Tibial nerve (tissue), 4 donors: ENCODE data around the gene RNASE8.

ENCODE experiments used
- CTCF ChIP-seq, 5 experiments: fragments of 200-600 bp in 3 of 5; fragments of 450-650 bp in 2 of 5; sonication (generic) in 3 of 5; IDR thresholded peaks; one replicate each; pipeline ENCODE4 v1.5.1; 2016 to 2019; ENCODE audit warnings: antibody characterized with exemption in 5 of 5, mild to moderate bottlenecking in 3 of 5, moderate library complexity in 2 of 5
- EP300 ChIP-seq, 2 donors: sonication (generic); formaldehyde crosslinking; IDR thresholded peaks; one replicate each; pipeline ENCODE4 v1.6.1; 2017; ENCODE audit warnings: antibody characterized with exemption in 2 of 2, mild to moderate bottlenecking in 1 of 2

- no peak for TF ChIP-seq EP300 (IDR thresholded peaks at IDR 0.05)
- no peak for TF ChIP-seq CTCF (IDR thresholded peaks at IDR 0.05)
These were observed 22.9 kb upstream of the RNASE8 start, which contains the start of gene RNASE13 for GRCh38 chr14:21034707-21035106.
